Stomach (tissue), 9 donors: Measurements from ENCODE around the gene CAPN14. TPM values are rescaled to one million over a fixed set of nuclear protein-coding genes. Genes with fewer than 3 reads are reported as not detected.

Source experiments
- DNase-seq, 2 donors: peaks; one replicate each; pipeline versions ENCODE4 v3.0.0 to v3.0.0-alpha.2; 2013 to 2019
- H3K27ac ChIP-seq, 5 donors: fragments of 200-600 bp in 4 of 5; sonication (generic) in 4 of 5; one replicate each; pipeline ENCODE4 v1.5.1; 2013 to 2019; ENCODE audit warnings: mild to moderate bottlenecking in 1 of 5, moderate library complexity in 1 of 5
- H3K27me3 ChIP-seq, 3 donors: fragments of 200-600 bp; sonication (generic); one replicate each; pipeline ENCODE4 v1.5.1; 2017 to 2019; ENCODE audit warnings: mixed run types in 1 of 3
- H3K36me3 ChIP-seq, 4 donors: fragments of 200-600 bp; sonication (generic); 1 replicate in 3 of 4; 2 replicates in 1 of 4; pipeline ENCODE4 v1.5.1; 2016 to 2019
- H3K4me1 ChIP-seq, 4 donors: fragments of 200-600 bp; sonication (generic); one replicate each; pipeline ENCODE4 v1.5.1; 2016 to 2019
- H3K4me3 ChIP-seq, 4 donors: fragments of 200-600 bp; sonication (generic) in 3 of 4; one replicate each; pipeline ENCODE4 v1.5.1; 2016 to 2019; ENCODE audit warnings: mild to moderate bottlenecking in 1 of 4
- H3K9me3 ChIP-seq, 4 donors: fragments of 200-600 bp; sonication (generic); one replicate each; pipeline ENCODE4 v1.5.1; 2016 to 2019
- EP300 ChIP-seq: sonication (generic); formaldehyde crosslinking; IDR thresholded peaks from one replicate; pipeline ENCODE4 v1.6.1; 2017; ENCODE audit warnings: antibody characterized with exemption
- POLR2A ChIP-seq, 4 donors: fragments of 450-650 bp; IDR thresholded peaks; one replicate each; pipeline ENCODE4 v1.6.1; 2016; ENCODE audit warnings: antibody characterized with exemption in 4 of 4, control low read depth in 2 of 4, mild to moderate bottlenecking in 1 of 4, moderate library complexity in 1 of 4
- POLR2AphosphoS5 ChIP-seq, 3 donors: sonication (generic); formaldehyde crosslinking; IDR thresholded peaks; one replicate each; pipeline ENCODE4 v1.6.1; 2016; ENCODE audit warnings: antibody characterized with exemption in 3 of 3
- WGBS, 5 donors: extraction: QIAGEN DNeasy Blood & Tissue Kit in 3 of 5; methylation state at CpG; one replicate each; pipeline versions ENCODE4 v1.1.5 to v1.1.7; 2013 to 2018; 5-methylcytosine and 5-hydroxymethylcytosine counted together
- intact Hi-C: fragments of 100-400 bp; cut with DNase I; formaldehyde crosslinking; loops from one replicate; pipeline ENCODE4 v1.15.1; 2023; ENCODE audit warnings: low total_unique reads
- polyA plus RNA-seq, 3 donors: library from polyadenylated mRNA; stranded (reverse); fragments of 200-250 nt; gene quantifications; one replicate each; pipeline ENCODE4 v1.2.3, GENCODE V29; 2013
- total RNA-seq, 5 donors: library from RNA; depleted of rRNA; stranded (reverse); fragments of >200 nt; gene quantifications; one replicate each; pipeline versions ENCODE4 v1.1.0 to v1.2.3, GENCODE V29; 2014 to 2016
- TF ChIP-seq, protein P1 (sequence below), 7 experiments: fragments of 450-650 bp in 4 of 7; fragments of 200-600 bp in 3 of 7; sonication (generic) in 3 of 7; IDR thresholded peaks; one replicate each; pipeline ENCODE4 v1.5.1; 2016 to 2019; ENCODE audit warnings: antibody characterized with exemption in 7 of 7, control low read depth in 2 of 7, mild to moderate bottlenecking in 1 of 7
- donor health status: healthy with polysubstance abuse.
- donor health status: Bipolar disorder and iron deficiency.
- donor health status: healthy.

CAPN14 gene
- total and polyA plus RNA-seq, 8 donors, result 0.06 to 66.0 (median 1.3) TPM; not detected in 5

DNA sequence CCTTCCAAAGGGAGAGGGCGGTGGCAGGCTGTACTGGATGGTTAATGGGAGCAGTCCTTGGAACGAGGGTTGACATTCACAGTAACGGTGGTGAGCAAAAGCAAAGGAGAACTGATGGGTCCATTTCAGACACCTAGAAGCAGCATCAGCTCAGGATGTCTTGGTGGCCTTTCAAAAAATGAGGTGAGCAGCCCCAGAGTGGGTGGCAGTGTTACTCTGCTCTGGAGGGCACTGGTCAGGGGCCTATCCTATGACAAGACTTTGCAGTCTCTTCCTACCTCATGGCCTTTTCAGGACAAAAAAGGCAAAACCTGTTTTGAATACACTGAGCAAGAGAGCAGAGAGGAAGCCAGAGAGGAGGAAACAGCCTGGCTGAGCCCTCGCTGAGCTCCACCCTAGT is 23.5 kb downstream of the CAPN14 start:
- no peak overlapping the region for H3K4me3 ChIP-seq
- TF ChIP-seq, protein P1, sequence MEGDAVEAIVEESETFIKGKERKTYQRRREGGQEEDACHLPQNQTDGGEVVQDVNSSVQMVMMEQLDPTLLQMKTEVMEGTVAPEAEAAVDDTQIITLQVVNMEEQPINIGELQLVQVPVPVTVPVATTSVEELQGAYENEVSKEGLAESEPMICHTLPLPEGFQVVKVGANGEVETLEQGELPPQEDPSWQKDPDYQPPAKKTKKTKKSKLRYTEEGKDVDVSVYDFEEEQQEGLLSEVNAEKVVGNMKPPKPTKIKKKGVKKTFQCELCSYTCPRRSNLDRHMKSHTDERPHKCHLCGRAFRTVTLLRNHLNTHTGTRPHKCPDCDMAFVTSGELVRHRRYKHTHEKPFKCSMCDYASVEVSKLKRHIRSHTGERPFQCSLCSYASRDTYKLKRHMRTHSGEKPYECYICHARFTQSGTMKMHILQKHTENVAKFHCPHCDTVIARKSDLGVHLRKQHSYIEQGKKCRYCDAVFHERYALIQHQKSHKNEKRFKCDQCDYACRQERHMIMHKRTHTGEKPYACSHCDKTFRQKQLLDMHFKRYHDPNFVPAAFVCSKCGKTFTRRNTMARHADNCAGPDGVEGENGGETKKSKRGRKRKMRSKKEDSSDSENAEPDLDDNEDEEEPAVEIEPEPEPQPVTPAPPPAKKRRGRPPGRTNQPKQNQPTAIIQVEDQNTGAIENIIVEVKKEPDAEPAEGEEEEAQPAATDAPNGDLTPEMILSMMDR (IDR thresholded peaks at IDR 0.05), result no peak
- TF ChIP-seq POLR2AphosphoS5 (IDR thresholded peaks at IDR 0.05) (no peak), POLR2A (IDR thresholded peaks at IDR 0.05) (no peak), EP300 (no peak)
- H3K27ac ChIP-seq, result no peak overlapping the region
- DNase-seq, result no peak
- H3K9me3 ChIP-seq, result no peaks in the 10 kb centered on the region
- 86 to 91% (median 89%) methylated on average over 4 of the region's 4 CpGs for WGBS, 5 donors
- intact Hi-C loops, result no loop called here
- no peaks in the 10 kb centered on the region for H3K36me3 ChIP-seq
- no peaks in the 10 kb centered on the region for H3K4me1 ChIP-seq
- H3K27me3 ChIP-seq, result no peaks in the 10 kb centered on the region

DNA sequence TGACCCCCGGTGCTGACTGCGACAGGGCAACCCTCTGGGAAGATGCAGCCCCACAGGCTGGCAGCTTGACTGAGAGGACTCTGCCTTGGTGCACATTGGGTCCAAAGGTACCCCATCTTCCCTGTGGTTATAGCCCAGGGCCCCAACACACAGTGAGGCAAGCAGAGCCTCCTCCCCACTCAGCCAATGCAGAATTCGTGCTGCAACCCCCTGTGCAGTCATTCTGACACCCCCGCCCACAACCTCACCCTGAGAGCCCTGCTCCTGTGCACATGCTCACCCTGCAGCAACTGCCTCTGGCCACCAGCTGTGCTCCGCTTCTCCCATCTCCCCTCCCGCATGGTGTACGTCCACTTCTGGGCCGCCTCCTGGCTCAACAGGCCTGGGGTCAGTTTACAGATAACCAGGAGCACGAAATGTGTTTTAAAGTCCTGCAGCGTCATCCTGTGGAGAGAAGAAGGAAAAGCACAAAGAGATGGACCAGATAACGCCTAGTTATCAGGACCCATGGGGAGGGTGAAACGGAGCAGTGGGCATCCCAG is 24.4 kb downstream of the CAPN14 start:
- no peaks in the 10 kb centered on the region for H3K27me3 ChIP-seq
- intact Hi-C loops, result no loop called here
- H3K27ac ChIP-seq, result no peak overlapping the region
- no peaks in the 10 kb centered on the region for H3K4me1 ChIP-seq
- no peaks in the 10 kb centered on the region for H3K9me3 ChIP-seq
- 79 to 88% (median 82%) methylated on average over 12 of the region's 12 CpGs for WGBS, 5 donors
- no peak overlapping the region for H3K4me3 ChIP-seq
- H3K36me3 ChIP-seq, result no peaks in the 10 kb centered on the region
- DNase-seq, result no peak
- TF ChIP-seq EP300 (no peak), POLR2AphosphoS5 (IDR thresholded peaks at IDR 0.05) (no peak), POLR2A (IDR thresholded peaks at IDR 0.05) (no peak)
- TF ChIP-seq, protein P1 (IDR thresholded peaks at IDR 0.05), result no peak

DNA sequence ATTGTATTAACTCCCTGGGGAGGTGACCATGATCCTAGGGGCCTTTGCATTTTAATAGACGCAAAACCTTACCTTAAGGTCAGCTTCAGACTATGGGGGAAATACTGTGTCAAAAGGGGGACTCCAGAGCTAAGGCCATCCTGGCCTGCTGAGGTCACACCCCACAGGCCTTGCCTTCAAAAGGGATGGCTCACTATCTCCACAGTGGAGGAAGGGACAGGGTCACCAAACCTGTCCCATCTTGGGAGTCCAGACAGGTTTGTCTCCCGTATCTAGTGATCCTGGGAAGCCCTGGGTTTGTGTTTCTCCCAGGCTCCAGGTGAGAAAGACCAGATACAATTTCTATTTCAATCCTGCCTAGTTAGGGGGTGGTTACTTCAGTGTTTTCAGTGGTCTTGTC is 24.9 kb downstream of the CAPN14 start:
- H3K9me3 ChIP-seq, result no peaks in the 10 kb centered on the region
- H3K4me1 ChIP-seq, result no peaks in the 10 kb centered on the region
- H3K27ac ChIP-seq, result no peak overlapping the region
- 90 to 93% (median 92%) methylated on average over 2 of the region's 2 CpGs for WGBS, 5 donors
- no peak overlapping the region for H3K4me3 ChIP-seq
- TF ChIP-seq, protein P1 (IDR thresholded peaks at IDR 0.05), result no peak
- TF ChIP-seq POLR2AphosphoS5 (IDR thresholded peaks at IDR 0.05) (no peak), POLR2A (IDR thresholded peaks at IDR 0.05) (no peak), EP300 (no peak)
- H3K27me3 ChIP-seq, result peaks cover 0 to under 1% (median 0%) of the 10 kb centered on the region in 3 donors
- H3K36me3 ChIP-seq, result no peaks in the 10 kb centered on the region
- no peak for DNase-seq
- intact Hi-C loops, result no loop called here

DNA sequence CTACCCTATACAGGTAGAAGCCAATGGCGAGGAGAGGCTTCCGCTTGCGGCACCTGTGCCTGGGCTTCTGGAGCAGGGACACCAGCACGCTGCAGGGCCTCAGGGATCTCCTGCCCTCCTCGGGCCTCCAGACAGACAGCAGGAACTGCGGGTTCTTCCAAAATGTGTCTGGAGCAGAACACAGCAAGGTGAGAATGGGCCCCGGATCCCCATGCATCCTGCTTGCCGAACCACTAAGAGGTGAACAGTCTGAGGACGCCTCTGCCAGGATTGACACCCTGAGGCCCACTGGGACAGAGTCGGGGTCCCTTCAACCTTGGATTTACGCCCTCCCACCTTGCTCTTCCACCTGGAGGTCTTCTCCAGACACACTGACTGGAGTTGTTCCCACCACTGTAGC is 25.4 kb downstream of the CAPN14 start:
- no peak overlapping the region for H3K4me3 ChIP-seq
- intact Hi-C loops, result no loop called here
- no peaks in the 10 kb centered on the region for H3K36me3 ChIP-seq
- no peaks in the 10 kb centered on the region for H3K4me1 ChIP-seq
- TF ChIP-seq EP300, result no peak
- no peak for TF ChIP-seq POLR2AphosphoS5 (IDR thresholded peaks at IDR 0.05)
- TF ChIP-seq, protein P1 (IDR thresholded peaks at IDR 0.05), result no peak
- H3K27me3 ChIP-seq, result peaks cover 0 to 5% (median 0%) of the 10 kb centered on the region in 3 donors
- no peaks in the 10 kb centered on the region for H3K9me3 ChIP-seq
- no peak for DNase-seq
- WGBS, 5 donors, result 88 to 98% (median 93%) methylated on average over 6 to 11 of the region's 11 CpGs
- H3K27ac ChIP-seq, result no peak overlapping the region
